ENCODE measurements around the gene HOTAIR.

HOTAIR gene

DNA sequence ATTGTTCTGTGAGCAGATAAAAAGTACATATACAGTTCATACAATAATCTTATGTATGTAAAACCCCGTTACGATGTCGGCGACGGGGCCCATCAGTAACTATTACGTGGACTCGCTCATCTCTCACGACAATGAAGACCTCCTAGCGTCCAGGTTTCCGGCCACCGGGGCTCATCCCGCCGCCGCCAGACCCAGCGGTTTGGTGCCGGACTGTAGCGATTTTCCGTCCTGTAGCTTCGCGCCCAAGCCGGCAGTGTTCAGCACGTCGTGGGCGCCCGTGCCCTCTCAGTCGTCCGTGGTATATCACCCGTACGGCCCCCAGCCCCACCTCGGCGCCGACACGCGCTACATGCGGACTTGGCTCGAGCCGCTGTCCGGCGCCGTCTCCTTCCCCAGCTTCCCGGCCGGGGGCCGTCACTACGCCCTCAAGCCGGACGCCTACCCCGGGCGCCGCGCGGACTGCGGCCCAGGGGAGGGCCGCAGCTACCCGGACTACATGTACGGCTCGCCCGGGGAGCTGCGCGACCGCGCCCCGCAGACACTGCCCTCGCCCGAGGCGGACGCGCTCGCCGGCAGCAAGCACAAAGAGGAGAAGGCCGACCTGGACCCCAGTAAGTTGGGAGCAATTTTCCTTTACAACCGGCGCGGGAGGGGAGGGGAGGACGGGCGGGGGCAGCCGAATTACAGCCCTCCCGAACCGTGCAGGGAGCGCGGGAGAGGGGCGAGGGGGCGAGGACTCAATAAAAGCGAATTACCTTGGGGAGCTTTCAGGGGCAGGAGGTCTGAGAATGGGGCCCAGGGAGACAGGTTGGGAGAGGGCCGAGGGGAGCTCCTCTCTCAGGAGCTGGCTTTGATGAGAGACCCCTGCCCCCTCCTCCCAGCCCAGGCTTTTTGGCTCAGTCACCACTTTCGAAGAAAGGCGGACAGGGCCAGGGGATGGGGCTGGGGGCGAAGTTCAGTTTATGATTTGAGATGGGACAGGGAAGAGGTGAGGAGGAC, 25.7 kb upstream of the HOTAIR start, which contains the start of gene HOXC9:
TSS of gene HOXC9 (plus strand) at position 46 of the 999 bp plus-strand sequence. CDS start at position 74, 28 bp downstream.
- no peak for ATAC-seq
- no peak for DNase-seq

DNA sequence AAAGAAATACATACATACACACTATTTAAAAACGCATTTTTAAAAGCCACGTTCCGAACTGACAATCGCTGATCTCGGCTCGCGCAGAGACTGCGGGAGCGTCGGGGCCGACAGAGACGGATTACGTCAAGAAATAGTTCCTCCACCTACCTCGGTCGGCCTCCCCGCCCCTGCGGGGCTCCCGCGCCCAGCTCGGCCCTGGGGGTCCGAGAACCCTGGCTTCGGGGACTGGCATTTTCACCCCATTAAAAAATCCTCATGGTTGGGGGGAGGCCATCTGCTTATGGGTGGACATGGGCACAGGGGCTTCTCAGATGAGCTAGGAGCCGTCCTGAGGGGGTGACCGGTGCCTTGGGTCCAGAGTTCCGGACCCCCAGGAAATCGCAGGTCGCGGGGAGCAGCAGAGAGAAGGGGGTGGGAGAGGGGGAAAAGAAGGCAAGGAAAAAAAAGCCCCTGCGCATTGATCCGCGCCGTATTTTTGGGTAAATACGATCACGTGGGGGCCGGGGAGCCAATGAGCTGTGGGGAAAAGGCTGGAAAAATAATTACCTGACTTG, 24.9 kb upstream of the HOTAIR start:
- no peak for DNase-seq
- ATAC-seq, result no peak

DNA sequence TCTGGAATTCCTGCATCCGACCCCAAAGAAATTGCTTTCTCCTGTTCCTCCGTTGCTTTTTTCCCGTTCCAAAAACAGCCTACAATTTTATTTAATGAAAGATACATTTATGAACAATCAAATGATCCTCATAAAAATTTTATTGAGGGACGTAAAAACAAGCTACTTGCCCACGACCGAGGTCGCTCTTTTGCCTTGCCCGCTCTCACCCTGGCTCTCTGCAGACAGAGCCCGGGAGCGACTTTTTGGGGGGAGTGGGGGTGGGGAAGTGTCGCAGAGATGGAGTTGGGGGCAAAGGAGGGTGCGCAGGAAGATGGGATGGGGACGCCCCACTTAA, 24.1 kb upstream of the HOTAIR start:
- DNase-seq, result no peak
- ATAC-seq, result no peak

DNA sequence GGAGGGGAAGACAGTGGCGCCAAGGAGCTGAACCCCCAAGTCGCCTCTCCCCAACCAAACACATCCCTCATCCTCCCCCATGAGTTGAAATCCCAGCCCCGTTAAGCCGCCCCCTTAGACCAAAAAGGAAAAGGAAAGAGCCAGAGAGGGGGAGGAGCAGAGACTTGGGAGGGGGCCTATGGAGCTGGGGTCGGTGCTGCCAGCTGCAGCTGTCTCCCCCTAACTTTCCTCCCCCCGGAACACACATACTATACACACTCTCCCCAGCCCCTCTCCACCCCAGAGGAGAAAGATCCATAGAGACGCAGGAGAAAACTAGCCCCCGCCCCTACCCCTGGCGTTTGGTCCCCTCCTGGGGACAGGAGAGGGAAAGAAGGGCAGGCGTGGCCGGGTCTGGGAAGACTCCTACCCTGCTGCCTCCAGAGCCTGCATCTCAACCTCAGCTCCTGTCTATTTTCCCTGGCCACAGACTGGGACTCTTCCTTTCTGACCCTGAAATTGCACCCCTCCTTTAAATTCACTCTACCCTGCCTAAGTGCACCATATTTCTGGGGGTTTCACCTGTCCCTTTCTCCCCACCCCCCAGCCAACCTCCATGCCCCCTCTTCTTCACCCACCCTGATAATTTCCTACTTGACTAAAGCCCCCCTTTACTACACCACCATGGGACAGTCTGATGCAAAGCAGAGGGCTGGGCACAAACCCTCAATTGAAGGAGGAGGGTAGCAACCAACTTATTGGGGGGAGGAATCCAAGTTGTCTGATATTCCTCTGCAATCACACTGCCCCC, 23.6 kb upstream of the HOTAIR start:
- no peak for DNase-seq
- ATAC-seq, result no peak

DNA sequence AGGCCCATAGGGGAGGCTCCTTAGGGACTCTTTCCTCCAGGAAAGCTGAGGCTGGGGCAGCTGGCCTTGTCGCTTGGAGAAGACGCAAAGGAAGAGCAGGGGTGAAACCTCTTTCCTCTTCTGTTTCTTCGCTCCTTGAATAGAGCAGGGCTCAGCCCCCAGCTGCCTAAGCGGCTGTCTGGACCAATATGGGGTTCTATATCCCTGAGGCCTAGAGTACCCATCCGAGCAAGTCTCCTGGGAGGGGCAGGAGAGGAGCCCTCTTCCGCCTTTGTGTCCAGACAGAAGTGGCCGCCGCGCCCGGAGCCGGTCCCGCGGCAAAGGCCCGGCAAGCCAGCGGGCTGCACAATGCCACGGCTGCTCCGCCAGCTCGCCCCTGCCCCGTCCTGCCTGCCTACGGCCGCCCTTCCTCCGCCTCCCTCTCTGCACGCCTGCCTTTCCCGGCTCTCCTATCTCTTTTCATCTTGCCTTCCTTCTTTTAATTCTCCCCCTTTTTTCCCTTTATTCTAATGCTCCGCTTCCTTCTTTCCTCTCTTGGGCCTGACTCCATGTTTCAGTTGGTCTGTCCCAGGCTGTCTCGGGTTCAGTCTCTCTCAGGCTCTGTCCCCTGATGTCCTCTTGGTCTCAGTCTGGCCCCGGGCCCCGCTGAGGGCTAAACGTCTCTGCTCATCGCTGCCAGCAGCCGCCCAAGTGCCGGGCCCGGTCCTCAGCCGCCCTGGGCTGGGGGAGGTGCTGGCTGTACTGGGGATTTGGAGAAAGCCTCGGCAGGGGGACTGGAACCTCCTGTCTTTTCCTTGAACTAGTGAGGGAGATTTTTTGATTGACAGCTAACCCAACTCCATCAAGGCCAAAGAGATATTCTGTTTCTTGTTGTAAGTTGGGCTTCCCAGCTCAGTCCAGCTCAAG, 22.7 kb upstream of the HOTAIR start:
- ATAC-seq, result no peak
- no peak for DNase-seq

DNA sequence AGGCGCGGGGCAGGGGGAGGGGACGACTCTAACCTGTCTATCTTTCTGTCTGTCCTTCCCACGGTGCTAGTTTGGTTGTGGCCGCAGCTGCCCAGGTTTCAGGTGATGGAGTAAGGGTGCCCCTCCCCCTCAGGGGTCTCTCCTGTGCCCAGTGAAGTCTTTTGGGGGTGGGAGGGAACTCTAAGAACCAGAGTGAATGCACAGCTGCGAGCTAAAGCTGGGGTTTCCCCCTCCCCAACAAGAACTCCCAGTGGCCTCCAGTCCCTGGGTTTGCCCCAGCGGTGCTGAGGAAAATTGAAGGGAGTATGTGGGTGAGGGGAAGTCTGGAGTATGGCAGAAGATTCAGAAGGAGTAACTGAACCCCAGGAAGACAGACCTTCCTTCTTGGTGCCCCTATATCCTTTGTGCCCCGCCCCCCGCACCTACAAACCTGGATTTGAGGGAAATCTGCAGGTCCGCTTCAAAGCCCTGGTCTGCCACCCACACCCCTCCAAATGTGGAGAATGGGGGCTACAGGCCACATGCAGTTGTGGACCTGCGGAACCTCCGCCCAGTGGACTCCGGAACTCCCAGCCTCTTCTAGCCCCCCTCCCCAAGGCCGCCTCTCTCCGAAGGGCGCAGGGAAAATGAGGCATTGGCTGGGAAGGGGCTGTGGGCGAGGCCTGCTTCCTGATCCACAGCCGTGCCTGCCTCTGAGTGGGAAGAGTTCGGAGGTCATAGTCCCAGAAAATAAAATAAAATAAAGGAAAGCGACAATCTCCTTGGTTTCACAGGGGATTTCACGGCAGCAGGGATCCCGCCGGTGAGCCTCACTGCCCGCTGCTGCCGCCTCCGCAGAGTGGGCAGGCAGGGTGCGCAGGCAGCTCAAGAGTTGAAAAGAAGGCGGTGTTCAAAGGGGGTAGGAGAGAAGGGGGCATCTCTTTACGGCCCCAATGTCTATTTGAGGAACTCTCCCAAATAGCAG, 21.8 kb upstream of the HOTAIR start:
- no peak for DNase-seq
- no peak for ATAC-seq

DNA sequence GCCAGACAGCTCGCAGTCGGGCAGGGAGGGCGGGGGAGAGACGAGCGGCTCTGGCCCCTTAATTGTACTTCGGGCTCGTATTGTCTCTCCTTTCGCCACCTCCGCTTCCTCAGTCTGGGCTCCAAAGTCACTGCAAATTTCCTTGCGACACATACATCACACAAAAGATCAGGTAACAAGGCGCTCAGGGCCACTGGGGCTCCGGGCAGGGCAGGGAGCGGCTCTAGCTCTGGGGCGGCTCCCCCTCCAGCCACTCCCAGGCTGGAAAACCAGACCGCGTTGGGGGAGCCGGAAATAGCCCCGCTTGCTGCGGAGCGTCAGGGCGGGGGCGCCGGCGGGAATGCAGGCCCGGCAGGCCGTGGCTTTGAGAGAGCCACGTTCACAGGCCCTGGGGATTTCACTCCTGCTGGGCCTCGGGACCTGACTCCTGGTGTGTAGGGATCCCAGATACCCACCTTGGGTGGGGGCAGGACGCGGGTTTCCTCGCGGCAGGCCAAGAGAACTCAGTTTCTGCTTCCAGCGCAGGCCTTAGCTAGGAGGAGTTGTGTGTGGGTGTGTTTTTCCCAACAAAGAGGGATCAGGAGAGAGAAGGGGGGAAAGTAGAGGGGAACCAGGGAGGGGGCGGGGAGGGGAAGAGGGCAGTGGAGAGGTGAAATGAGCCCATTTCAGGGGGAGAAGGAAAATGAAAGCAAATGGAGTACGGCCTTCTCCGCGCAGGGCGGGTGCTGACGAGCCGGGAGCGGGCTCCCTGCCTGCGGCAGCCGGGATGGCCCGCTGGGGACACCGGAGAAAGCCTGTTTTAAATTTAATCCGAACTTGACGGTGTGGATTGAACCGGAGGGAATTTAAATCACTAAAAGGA, 20.9 kb upstream of the HOTAIR start:
- ATAC-seq (no peak), DNase-seq (no peak)

DNA sequence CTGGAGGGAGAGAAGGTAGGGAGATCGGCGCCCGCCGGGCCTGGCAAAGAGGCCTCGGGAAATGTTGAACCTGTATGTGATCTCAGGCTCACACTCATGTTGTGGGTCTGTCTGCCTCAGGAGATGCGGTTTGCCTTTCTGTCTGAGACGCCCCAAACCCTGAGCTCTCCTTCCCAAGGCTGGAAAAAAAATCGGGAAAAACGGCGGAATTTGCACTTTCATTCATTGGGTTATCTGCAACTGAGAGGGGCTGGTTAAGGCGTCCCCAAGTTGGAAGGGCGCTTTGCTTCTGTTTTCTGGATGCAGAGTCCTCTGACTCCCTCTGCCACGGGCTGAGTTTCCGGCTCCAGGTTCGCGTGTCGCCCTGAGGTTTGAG, 20.2 kb upstream of the HOTAIR start:
- DNase-seq, result no peak
- no peak for ATAC-seq

DNA sequence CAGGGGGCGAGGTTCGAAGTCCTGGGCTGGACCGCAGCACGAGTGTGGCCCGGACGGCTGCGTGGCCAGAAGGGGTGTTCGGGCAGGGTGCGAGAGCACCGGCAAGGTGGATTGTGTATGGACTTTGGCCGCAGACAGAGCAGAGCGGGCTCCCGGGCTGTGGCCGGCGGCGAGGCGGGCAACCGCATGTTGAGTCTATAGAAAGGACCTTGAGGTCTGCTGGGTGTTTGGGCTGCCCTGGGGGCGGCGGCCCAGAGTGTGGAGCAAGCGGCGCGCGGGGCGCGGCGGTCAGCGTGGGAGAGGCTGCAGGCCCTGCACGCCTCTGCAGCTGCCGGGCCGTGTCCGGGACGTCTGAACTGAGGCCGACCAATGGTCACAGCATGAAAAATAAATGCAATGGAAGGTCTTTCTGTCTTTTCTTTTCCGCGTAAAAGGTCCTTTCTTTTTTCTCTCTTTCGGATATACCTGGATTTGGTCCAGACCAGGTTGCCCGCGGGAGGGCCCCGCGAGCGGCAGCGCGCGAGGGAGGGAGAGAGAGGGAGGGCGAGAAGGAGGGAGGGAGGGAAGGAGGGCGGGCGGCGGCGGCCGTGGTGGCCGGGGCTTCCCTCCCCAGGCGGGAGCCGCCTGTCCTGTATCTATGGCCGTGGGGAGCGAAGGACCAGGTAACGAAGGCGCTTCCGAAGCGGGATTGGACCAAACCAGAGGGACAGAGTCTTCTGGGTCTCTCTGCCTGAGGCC, 19.7 kb upstream of the HOTAIR start:
- no peak for ATAC-seq
- no peak for DNase-seq

DNA sequence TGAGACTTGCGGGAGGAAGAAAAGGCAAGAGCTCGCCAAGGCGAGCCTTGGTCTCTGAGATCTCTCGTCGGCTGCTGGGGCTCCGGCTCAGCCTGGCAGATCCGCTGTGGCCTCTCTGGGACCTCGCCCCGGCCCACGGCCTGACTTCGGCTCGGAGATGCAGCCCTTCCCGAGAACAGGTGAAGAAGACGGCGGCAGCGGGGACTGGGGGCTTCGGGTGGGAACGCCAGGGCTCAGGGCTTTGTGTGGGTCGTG, 19.2 kb upstream of the HOTAIR start:
- DNase-seq, result no peak
- ATAC-seq, result no peak

DNA sequence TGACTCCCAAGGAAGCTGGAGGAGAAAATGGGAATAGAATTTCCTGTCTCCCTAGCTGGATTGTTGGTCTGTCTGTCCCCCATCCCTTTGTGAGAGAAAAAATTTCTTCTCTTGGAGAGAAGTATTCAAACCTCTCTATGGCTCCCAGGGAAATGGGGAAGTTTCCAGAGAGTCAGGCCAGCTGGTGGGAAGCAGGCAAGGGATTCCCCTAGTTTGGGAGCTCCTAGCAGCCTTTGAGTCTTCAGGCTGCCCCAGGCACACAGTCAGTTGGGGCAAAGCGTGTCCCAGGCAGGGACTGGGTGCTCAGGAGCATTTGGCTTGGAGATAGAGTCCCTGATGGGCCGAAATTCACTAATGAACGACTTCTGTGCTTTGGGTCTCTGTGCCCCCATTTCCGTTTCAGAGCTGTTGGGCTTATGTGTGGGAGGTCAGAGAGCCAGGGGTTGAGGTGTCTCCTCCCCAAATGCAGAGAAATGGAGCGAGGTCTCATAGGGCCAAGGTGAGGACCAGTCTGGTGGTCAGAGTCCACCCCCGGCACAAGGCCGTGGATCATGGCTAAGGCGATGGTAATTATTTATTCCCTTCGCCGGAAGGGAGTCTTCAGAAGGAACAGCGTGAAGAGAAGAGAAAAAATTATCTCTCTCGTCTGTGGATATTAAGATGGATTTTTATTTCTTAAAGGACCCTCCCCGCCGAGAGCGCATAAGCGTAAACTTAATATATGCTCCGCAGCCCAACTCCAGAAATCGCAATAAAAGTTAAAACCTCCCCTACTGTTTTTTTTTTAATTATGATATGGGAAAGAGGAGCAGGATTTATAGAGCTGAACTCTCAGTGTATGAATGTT, 18.6 kb upstream of the HOTAIR start:
- DNase-seq (no peak), ATAC-seq (no peak)

DNA sequence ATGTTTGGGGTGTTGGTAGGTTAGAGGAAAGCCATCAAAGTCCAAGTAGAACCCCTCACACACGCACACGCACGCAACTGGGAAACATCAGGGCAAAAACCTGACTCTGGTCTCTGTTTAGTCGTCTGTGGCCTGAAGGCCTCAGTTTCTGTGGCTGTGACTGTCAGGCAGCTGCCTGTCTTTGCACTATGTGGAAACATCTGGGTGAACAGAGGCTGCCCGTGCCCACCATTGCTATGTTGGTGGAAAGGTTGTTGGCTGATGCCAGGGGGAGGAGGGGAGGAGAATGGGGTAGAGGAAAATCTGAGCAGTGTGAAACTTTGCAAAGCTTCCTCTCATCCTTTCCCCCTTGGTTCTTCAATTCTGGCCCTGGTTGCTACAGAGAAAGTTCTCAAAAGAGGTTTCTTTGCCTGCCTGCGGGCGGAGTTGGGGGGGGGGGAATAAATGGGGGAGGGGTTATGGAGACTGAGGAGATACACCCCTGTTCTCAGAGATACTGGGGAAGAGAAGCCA, 17.7 kb upstream of the HOTAIR start:
- ATAC-seq, result peak; percentile 28
- DNase-seq, result no peak

DNA sequence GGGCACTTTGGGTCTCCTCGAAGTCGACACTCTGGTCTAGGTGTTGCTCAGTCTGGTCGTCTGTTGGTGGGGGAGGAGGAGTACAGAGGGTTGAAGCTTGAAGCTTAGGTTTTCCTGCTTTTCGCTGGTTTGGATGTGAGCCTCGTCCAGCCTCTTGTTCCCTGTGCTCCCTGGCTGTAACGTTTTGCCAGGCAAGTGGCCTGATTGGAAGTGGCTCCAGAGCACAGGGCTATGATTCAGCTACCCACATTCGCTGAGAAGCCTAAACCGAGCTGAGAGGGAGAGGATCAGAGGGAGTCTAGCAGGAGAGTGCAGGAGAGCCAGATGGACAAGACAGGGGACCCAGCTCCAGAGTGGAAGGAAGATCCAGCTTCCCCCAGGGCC, 16.3 kb upstream of the HOTAIR start:
- no peak for DNase-seq
- no peak for ATAC-seq

DNA sequence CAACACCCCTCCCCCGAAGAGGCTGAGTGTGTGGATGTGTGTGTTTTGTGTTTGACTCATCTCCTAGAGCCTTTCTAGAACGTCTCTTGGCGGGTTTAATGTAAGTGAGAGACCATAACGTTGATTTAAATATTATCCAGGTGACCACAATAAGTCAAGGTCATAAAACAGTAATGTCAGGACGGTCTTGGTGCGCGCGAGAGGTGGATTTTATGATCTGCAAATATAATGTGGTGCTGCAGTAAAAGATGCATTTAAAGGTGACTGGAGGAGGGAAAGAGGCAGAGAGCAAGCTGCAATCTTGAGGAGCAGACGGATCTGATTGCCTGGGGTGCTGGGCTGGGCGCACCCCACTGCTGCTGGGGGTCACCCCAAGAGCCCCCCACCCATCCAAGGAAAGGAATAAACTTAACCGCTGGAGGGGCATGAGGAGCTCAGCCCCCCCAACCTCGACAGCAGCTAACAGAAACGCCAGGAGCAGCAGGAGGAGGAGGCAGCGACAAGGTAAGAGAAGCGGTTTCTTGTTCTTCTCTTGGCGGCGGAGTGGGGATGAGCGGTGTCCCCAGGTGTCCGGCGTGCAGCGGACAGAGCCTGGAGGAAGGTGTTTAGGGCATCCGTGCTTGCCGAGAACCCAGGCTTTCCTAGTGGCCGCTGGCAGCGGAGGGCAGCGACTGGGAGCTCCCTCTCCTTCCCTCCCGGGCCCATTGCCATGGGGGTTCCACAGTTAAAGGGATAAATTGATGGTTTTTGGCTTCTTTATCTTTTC, 15.7 kb upstream of the HOTAIR start:
- no peak for DNase-seq
- ATAC-seq, result no peak

DNA sequence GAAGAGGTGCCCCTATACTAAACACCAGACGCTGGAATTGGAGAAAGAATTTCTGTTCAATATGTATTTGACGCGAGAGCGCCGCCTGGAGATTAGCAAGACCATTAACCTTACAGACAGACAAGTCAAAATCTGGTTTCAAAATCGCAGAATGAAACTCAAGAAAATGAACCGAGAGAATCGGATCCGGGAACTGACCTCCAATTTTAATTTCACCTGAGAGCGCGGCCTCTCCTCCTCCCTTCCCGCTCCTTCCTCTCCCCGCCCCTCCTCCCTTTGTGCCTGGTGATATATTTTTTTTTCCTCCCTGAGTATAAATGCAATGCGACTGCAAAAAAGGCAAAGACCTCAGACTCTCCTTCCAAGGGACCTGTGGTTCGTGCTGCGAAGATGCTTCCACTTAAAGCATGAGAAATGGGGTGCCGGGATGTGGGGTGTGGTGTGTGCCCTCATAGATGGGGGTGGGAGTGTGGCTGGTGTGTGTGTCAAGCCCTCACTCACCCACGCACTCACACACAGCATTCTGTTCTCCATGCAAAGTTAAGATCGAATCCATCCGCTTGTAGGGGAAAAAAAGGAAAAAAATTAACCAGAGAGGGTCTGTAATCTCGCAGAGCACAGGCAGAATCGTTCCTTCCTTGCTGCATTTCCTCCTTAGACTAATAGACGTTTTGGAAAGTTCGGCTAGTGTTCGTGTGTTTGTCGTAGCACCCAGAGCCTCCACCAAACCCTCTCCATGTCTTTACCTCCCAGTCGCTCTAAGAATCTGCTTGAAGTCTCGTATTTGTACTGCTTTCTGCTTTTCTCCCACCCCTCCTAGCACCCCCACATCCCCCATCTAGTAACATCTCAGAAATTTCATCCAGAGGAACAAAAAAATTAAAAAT, 14.7 kb upstream of the HOTAIR start:
- ATAC-seq, result no peak
- DNase-seq, result no peak

DNA sequence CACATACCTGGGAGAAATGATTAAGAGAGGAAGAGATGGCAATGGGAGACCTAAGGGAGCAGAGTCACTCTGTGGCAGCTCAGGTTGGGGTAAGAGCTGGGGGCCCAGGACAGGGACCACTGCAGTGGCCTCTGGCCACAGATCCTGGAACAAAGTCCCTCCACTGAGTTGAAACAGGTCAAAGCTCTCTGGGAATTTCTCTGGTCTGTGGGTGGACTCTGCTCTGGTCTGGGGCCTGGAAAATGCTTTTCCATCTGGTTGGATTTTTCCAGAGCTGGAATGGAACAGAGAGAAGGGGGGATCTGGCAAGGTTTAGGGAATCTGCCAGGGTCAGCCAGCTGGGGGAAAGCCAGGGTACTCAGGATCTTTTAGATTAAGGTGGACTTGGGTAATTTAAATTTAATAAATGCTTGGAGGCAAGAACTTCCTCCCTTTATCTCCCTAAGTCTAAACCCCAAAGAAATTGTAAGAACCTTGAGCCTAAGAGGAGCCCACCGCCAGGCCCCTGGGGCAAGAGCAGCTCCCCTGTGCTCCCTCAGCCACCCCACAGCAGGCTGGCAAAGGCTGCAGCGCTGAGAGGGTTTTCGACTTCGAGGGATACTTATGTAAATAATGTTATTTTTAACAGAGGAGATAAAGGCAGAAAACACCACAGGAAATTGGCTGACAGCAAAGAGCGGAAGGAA, 13.9 kb upstream of the HOTAIR start:
- ATAC-seq (no peak), DNase-seq (no peak)

Data from stimulated activated naive CD8-positive, alpha-beta T cell treated with anti-CD3 and anti-CD28 coated beads, Interleukin-15, Interleukin-2, amounts not matched to agents 100 U/mL and 50 U/mL, for 24 hours (primary cell).